Keratinocyte (primary cell): ENCODE results near the gene SDE2. TPM values are rescaled to one million over a fixed set of nuclear protein-coding genes. Genes with fewer than 3 reads are reported as not detected.

Experiments
- DNase-seq: peaks from one replicate; pipeline ENCODE4 v3.0.0-alpha.2; 2011; ENCODE audit warnings: low read depth, missing footprints, low spot score
- FAIRE-seq: peaks from 2 replicates; lab custom pipeline; 2011; peaks lifted over from hg19 to GRCh38; lab: Jason Lieb, UNC
- H2AFZ ChIP-seq: 2 replicates; pipeline ENCODE4 v1.6.0; 2012; ENCODE audit warnings: low read length, control low read depth, inconsistent platforms; ENCODE audit not compliant: control insufficient read depth
- H3K27ac ChIP-seq: 2 replicates; pipeline ENCODE4 v1.5.1; 2011; ENCODE audit warnings: low read length; ENCODE audit not compliant: control insufficient read depth, insufficient read depth
- H3K27me3 ChIP-seq: 3 replicates; pipeline ENCODE4 v1.6.0; 2011; ENCODE audit warnings: low read length; ENCODE audit not compliant: control insufficient read depth, insufficient read depth; ENCODE audit errors: extremely low read depth
- H3K36me3 ChIP-seq, 2 experiments: 2 replicates in 1 of 2; 3 replicates in 1 of 2; pipeline ENCODE4 v1.5.1; 2011; ENCODE audit warnings: low read length in 2 of 2, mild to moderate bottlenecking in 1 of 2; ENCODE audit not compliant: control insufficient read depth in 2 of 2, insufficient read depth in 2 of 2; ENCODE audit errors: extremely low read depth in 1 of 2
- H3K4me1 ChIP-seq: 3 replicates; pipeline ENCODE4 v1.5.1; 2011; ENCODE audit warnings: low read length; ENCODE audit not compliant: control insufficient read depth, insufficient read depth; ENCODE audit errors: extremely low read depth
- H3K4me2 ChIP-seq: 3 replicates; pipeline ENCODE4 v1.6.0; 2011; ENCODE audit warnings: low read depth, low read length; ENCODE audit not compliant: control insufficient read depth, insufficient read depth; ENCODE audit errors: extremely low read depth
- H3K4me3 ChIP-seq, 3 experiments: fragments of 200-600 bp in 1 of 3; sonication (generic) in 1 of 3; 2 replicates in 2 of 3; 3 replicates in 1 of 3; pipeline ENCODE4 v1.5.1; 2011 to 2016; ENCODE audit warnings: low read length in 3 of 3, mild to moderate bottlenecking in 3 of 3, control low read depth in 2 of 3, inconsistent platforms in 1 of 3, low read depth in 1 of 3, mixed read lengths in 1 of 3, mixed run types in 1 of 3, moderate library complexity in 1 of 3; ENCODE audit not compliant: control insufficient read depth in 2 of 3, insufficient read depth in 2 of 3; ENCODE audit errors: extremely low read depth in 1 of 3
- H3K79me2 ChIP-seq: 2 replicates; pipeline ENCODE4 v1.6.0; 2012; ENCODE audit warnings: low read length; ENCODE audit not compliant: control insufficient read depth, insufficient read depth
- H3K9ac ChIP-seq: 3 replicates; pipeline ENCODE4 v1.6.0; 2011; ENCODE audit warnings: low read length; ENCODE audit not compliant: control insufficient read depth, insufficient read depth; ENCODE audit errors: extremely low read depth
- H3K9me1 ChIP-seq: 3 replicates; pipeline ENCODE4 v1.6.0; 2011; ENCODE audit warnings: low read length; ENCODE audit not compliant: control insufficient read depth, insufficient read depth; ENCODE audit errors: extremely low read depth
- H3K9me3 ChIP-seq: 2 replicates; pipeline ENCODE4 v1.5.1; 2012; ENCODE audit warnings: low read depth, low read length; ENCODE audit not compliant: control insufficient read depth
- H4K20me1 ChIP-seq: 3 replicates; pipeline ENCODE4 v1.6.0; 2011; ENCODE audit warnings: low read length; ENCODE audit not compliant: control insufficient read depth, insufficient read depth; ENCODE audit errors: extremely low read depth
- EZH2 ChIP-seq: IDR thresholded peaks from one replicate; pipeline ENCODE4 v1.6.1; 2012; ENCODE audit warnings: inconsistent platforms, mild to moderate bottlenecking, low read length, moderate library complexity
- dilution Hi-C: fragments of 300-500 bp; cut with MboI; formaldehyde crosslinking; loops from one replicate; pipeline ENCODE4 v1.7.0; 2020; ENCODE audit warnings: low sequenced_read_pairs; ENCODE audit not compliant: extremely low pct_ligation_motif_present
- polyA plus RNA-seq, 5 experiments: library from polyadenylated mRNA; depleted of rRNA in 3 of 5; stranded (reverse) in 3 of 5; stranded (forward) in 1 of 5; unstranded in 1 of 5; fragments of >200 nt; gene quantifications; 1 replicate in 1 of 5; 2 replicates in 3 of 5; 3 replicates in 1 of 5; pipeline versions ENCODE4 v1.2.1 to v1.2.3, GENCODE V29; 2011 to 2012; ENCODE audit warnings: missing spikeins in 2 of 5, low read depth in 1 of 5, low replicate concordance in 1 of 5
- TF ChIP-seq, protein P1 (sequence below), 3 experiments: IDR thresholded peaks in 1 of 3; conservative IDR thresholded peaks in 1 of 3; optimal IDR thresholded peaks in 1 of 3; 2 replicates in 2 of 3; 3 replicates in 1 of 3; pipeline versions ENCODE3 to v1.5.1; 2011; ENCODE audit warnings: low read length in 3 of 3, mild to moderate bottlenecking in 3 of 3, moderate library complexity in 2 of 3, control low read depth in 1 of 3, inconsistent platforms in 1 of 3; ENCODE audit not compliant: insufficient read depth in 2 of 3; ENCODE audit errors: extremely low read depth in 1 of 3

SDE2 gene
- polyA plus RNA-seq, 1 donor (not counting 4 experiments of a cell fraction or from before 2014, with no cell fraction given), result 15.9 TPM

GRCh38 chr1:225943582-225943981 is 55.6 kb downstream of the SDE2 start:
- dilution Hi-C loops, result no loop called here

GRCh38 chr1:225942574-225942973 is 56.6 kb downstream of the SDE2 start:
- Histone ChIP-seq H3K9me3 (no peaks in the 10 kb centered on the region), H3K79me2 (no peaks in the 10 kb centered on the region), H3K27me3 (peaks cover 10% of the 10 kb centered on the region), H3K9me1 (no peaks in the 10 kb centered on the region), H3K9ac (no peak overlapping the region), H3K4me3 (no peak overlapping the region), H3K4me1 (peaks cover 6% of the 10 kb centered on the region), H3K27ac (no peak overlapping the region), H4K20me1 (no peaks in the 10 kb centered on the region), H3K4me2 (no peak overlapping the region), H2AFZ (no peak overlapping the region), H3K36me3 (no peaks in the 10 kb centered on the region)
- FAIRE-seq, result no peak
- no peak for TF ChIP-seq EZH2
- TF ChIP-seq, protein P1, sequence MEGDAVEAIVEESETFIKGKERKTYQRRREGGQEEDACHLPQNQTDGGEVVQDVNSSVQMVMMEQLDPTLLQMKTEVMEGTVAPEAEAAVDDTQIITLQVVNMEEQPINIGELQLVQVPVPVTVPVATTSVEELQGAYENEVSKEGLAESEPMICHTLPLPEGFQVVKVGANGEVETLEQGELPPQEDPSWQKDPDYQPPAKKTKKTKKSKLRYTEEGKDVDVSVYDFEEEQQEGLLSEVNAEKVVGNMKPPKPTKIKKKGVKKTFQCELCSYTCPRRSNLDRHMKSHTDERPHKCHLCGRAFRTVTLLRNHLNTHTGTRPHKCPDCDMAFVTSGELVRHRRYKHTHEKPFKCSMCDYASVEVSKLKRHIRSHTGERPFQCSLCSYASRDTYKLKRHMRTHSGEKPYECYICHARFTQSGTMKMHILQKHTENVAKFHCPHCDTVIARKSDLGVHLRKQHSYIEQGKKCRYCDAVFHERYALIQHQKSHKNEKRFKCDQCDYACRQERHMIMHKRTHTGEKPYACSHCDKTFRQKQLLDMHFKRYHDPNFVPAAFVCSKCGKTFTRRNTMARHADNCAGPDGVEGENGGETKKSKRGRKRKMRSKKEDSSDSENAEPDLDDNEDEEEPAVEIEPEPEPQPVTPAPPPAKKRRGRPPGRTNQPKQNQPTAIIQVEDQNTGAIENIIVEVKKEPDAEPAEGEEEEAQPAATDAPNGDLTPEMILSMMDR (optimal IDR thresholded peaks at IDR 0.05 in 1 of 3, IDR thresholded peaks at IDR 0.05 in 1 of 3, conservative IDR thresholded peaks at IDR 0.05 in 1 of 3; ENCODE audit: extremely low read depth in 1 of 3, insufficient read depth in 2 of 3, low read length in 3 of 3), result no peak
- dilution Hi-C loops, result no loop called here
- no peak for DNase-seq

More at GRCh38 chr1:225943582-225943981, 55.6 kb downstream of the SDE2 start:
- no peak overlapping the region for H2AFZ ChIP-seq
- no peak overlapping the region for H3K9ac ChIP-seq
- no peaks in the 10 kb centered on the region for H3K9me1 ChIP-seq
- H4K20me1 ChIP-seq, result no peaks in the 10 kb centered on the region
- H3K4me3 ChIP-seq, result no peak overlapping the region
- TF ChIP-seq EZH2, result no peak
- TF ChIP-seq, protein P1 (optimal IDR thresholded peaks at IDR 0.05 in 1 of 3, IDR thresholded peaks at IDR 0.05 in 1 of 3, conservative IDR thresholded peaks at IDR 0.05 in 1 of 3; ENCODE audit: extremely low read depth in 1 of 3, insufficient read depth in 2 of 3, low read length in 3 of 3), result no peak
- H3K27me3 ChIP-seq, result peaks cover 14% of the 10 kb centered on the region
- FAIRE-seq (no peak), DNase-seq (no peak)
- no peak overlapping the region for H3K4me2 ChIP-seq
- no peak overlapping the region for H3K27ac ChIP-seq
- H3K36me3 ChIP-seq, result no peaks in the 10 kb centered on the region
- H3K9me3 ChIP-seq, result no peaks in the 10 kb centered on the region
- peaks cover 6% of the 10 kb centered on the region for H3K4me1 ChIP-seq
- H3K79me2 ChIP-seq, result no peaks in the 10 kb centered on the region
